HG02973 (cell line): ENCODE results near the gene KIAA1217.
"Not testable (repeated sequence)": the region's sequence is repeated elsewhere in the genome, so short reads cannot be mapped to it uniquely, and the experiment has no call there.

Experiments
- ATAC-seq: cut with Tn5 transposase; IDR thresholded peaks from one replicate; pipeline ENCODE4 v1.9.1; 2021; ENCODE audit warnings: moderate library complexity; ENCODE audit not compliant: unreplicated experiment

Gene KIAA1217

GRCh38 chr10:24435374-24435773, 226.4 kb downstream of the KIAA1217 start:
- ATAC-seq = no peak

- ATAC-seq = no peak
Observed at GRCh38 chr10:24437302-24437701, 228.4 kb downstream of the KIAA1217 start.

DNA sequence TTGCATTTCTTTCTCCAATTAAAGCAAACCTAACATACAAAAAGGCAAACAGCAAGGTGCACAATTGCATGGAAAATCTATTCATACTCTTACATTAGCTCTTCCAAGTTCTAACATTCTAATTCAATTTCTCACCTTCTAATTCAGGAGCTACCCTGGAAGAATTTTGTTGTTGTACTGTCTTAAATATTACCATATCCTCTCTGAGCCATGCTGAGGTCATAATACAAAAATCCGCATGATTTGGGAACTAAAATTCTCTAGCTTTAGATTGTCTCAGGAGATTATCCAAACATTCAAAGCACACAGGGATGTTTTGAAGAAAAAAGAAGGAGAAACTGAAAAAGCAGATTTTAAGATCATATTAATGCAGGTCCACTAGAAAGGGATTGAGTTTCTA, 229.9 kb downstream of the KIAA1217 start:
- no peak for ATAC-seq

- no peak for ATAC-seq
Observed at GRCh38 chr10:24439935-24440334, 231.0 kb downstream of the KIAA1217 start.

DNA sequence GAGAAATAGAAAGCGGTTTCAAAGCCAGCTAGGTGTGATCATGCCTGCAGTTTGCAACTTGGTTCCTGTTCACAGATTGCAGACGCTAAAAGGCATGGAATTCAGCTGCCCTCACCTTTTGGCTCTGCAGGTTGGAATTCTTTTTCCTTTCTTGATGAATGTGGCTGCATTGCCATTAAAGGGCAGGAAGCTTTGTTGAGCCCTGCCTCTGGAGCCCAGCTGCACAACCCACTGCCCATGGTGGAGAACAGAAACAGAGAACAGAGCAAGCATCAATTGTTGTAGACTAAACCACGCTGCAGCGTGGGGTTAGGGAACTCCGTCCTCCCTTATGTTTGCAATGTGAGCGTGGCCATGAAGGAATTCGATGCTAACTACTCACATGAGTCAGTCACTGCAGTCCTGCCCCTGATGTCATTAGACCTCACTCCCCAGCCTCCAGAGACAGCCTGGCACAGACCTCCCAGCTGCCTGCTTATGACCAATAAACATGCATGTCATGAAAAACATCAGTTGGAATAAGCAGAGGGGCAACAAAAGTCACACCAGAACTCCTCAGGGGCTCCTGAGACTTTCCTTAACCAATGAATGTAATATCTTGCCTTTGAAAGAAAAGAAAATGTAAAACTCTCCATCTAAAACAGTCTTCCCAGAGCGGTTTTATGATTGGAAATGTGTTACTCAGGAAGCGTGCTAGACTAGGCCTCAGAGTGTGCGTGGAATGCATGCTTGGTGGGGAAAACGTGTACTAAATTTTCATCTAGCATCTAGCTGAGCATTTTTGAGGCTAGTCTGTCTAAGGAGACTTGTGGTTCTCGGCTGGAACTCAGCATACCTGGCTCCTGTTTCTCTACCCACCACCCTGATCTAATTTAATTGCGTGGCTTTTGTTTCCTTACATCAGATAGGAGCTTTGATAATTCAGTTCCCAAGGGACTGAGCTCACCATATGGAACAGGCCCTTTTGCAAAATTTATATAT, 232.2 kb downstream of the KIAA1217 start:
- no peak for ATAC-seq

DNA sequence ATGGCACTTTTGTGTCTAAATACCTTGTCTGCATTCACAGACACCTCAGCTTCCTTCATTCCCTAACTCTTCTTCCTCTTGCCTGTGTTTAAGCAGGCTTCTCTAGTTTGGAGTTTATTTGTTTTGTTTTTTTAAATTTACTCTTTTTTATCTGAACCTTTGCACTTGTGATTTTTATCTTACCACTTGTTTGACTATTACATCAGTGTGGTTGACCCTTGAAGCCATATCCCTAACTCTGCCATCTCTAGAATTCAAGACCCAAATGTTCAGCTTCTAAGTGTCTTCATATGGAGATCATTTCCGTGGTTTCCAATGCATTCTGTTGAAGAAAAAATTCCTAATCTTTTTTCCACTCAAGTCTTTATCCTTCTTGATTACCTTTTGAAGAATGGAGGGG, 233.3 kb downstream of the KIAA1217 start:
- no peak for ATAC-seq

- ATAC-seq = not testable (repeated sequence)
Observed at GRCh38 chr10:24442641-24443174, 233.8 kb downstream of the KIAA1217 start.

- ATAC-seq = no peak
Observed at GRCh38 chr10:24444337-24444736, 235.4 kb downstream of the KIAA1217 start.

DNA sequence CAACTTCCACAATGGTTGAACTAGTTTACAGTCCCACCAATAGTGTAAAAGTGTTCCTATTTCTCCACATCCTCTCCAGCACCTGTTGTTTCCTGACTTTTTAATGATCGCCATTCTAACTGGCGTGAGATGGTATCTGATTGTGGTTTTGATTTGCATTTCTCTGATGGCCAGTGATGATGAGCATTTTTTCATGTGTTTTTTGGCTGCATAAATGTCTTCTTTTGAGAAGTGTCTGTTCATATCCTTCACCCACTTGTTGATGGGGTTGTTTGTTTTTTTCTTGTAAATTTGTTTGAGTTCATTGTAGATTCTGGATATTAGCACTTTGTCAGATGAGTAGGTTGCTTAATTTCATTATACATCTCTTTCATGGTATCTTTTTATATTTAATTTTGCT, 237.0 kb downstream of the KIAA1217 start:
- not testable (repeated sequence) for ATAC-seq

DNA sequence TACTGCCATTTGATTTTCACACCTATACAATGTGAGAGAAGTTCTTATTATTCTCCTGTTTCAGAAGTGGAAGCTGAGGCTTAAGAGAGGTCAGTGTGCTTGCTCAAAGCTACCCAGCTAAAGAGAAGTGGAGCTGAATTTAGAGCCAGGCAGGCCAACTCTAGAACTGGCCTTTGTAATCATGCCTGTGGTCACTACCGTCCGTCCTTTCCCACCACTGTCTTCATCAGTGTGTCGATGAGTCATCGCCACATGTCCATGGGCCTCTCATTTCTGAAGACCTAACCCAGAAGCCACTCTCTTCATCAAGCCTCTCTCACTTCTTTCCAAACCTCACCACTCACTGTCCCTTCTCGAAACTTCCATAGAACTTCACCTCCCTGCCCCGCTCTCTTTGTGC, 237.8 kb downstream of the KIAA1217 start:
- ATAC-seq = no peak

DNA sequence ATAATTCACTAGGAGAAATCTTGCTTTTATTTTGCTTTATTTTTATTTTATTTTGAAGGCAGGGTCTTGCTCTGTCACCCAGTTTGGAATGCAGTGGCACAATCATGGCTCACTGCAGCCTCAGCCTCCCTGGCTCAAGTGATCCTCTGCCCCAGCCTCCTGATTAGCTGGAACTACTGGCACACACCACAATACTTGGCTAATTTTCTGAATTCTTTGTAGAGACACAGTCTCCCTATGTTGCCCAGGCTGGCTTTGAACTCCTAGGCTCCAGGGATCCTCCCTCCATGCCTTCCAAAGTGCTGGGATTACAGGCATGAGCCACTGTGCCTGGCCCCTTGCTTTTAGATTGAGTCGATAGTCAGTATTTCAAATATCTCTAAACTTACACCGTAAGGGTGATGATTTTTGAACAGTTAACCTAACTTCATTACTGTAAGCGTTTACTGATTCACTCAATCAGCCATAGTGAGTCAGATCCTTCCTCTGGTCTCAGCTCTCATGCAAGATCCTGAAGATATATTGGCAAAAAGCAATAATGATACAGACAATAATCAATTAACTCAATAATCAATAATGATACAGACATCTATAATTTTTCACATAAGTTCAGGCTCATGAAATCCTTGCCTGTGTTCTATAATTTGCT, 239.5 kb downstream of the KIAA1217 start:
- no peak for ATAC-seq

DNA sequence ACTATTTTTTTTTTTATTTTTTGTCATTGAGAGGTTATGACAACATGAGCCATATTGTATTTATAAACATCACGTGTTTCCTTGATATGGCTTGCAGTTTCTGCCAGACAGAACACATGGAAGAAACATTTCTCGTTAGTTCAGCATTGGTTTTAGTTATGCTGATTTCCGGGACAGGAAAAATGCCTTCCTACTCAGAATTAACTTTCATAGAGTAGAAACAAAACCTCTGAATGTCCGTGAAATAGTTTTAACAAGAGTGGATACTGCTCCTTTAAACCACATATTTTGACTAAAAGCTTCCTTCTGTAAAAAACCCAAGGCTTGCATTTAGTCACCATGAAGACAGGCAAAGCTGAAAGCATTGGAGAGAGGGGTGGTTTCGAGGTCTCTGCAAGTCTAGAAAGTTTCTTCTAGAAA, 240.4 kb downstream of the KIAA1217 start:
- ATAC-seq = peak; percentile 92

GRCh38 chr10:24449769-24450310, 240.9 kb downstream of the KIAA1217 start:
- no peak for ATAC-seq

GRCh38 chr10:24451325-24451820, 242.4 kb downstream of the KIAA1217 start:
- ATAC-seq = no peak

DNA sequence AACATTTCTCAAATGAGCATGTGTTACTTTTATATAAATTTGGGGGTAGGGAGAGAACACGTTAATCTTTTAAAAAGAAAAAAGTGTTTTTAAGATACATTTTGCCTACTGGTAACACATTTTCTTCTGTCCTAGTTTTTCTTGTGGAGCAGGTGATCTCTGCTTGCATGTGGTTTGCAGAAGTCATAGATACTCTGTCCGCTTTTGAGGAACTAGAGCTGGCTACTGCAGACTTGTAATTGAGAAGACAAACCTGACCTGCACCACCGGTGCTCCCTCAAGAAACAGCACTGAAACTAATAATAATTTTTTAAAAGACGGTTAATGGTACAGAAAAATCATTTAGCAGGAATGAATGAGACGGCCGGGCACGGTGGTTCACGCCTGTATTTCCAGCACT, 243.1 kb downstream of the KIAA1217 start:
- no peak for ATAC-seq

DNA sequence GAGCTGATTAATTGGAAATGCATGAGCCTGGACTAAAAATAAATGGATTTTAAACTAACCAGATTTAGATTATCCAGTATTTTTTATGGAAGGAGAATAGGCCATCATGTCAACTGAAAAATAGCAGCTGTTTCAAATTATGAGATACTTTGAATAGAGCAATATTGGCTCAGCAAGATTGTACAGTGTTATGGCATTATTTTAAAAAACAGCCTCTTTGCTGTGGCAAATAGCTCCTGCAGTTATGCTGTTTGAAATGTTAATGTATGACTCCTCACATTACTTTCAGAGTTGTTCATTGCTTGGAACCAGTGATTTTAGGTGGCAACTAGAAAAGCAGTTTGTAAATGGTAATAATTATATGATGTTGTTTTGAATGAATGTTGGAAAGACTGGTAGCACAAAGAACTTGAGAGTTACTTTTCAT, 244.5 kb downstream of the KIAA1217 start:
- no peak for ATAC-seq

GRCh38 chr10:24453973-24454372, 245.0 kb downstream of the KIAA1217 start:
- ATAC-seq = no peak

DNA sequence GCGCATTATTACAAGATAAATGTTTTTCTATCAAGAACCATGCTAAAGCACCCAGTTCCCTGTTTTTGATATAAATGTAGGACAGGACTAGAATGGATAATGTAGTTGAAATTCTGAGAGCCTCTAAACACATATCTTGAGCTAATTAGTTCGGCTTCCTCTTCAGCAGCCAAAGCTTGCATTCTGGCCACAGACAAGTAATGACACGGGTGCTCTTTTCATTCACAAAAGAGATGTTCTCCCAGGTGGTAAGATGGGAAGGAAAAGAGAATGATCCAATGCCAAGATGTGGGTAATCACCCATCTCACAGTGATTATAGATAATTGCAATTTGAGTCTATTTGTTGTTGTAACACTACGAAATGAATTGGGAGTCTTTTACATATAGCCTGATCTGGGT, 246.5 kb downstream of the KIAA1217 start:
- no peak for ATAC-seq

DNA sequence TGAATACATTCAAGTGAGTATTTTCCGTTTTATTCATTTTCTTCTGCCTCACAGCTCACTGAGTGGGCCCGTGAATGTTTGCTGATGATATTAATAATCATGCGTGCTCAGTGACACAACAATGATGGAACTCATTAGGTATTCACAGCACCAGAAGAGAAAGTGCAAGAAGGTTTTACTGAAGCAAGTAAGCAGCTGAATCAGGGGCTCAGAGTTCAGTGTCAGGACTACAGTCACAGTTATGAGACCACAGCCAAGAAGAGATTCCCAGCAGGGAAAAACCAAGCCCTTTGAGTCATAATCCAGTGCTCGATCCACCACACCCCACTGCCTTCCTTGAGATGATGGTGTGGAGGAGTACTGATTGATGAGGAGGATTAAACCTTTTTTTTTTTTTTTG, 247.4 kb downstream of the KIAA1217 start:
- no peak for ATAC-seq

DNA sequence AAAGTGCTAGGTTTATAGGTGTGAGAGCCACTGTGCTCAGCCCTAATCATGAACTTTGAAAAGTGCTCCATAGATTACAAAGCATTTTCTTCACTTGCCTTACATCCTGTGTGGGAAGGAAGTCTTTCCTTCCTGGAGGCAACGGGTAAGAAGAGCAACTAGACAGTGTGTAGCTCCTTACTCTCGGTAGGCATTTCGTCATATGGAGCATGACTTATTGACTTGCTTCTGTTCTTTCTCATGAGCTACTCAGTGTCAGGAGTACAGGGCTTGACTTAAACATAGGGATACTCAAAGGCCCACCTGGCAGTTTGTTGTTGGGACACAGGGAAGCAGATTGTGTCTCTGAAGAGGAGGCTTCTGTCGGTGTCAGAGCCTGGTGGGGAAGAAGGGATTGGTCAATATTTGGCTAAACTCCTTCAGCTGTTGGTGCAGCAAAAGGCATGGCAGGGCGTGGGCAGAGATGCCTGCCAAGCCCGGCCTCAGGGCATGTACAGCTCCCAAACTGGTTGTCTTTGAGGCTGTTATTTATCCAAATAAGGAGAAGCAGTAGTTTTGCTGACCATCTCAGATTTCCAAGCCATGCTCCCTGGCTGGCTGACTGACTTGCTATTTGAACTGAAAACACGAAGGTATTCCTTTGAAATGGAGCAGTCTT, 248.9 kb downstream of the KIAA1217 start:
- ATAC-seq = no peak

GRCh38 chr10:24459836-24460235, 250.9 kb downstream of the KIAA1217 start:
- ATAC-seq = no peak
